DMS153 treated with DMSO at 0.1 percent for 48 hours (cell line): Measurements from ENCODE around the gene CDC42EP1.
"Not testable (repeated sequence)": the region's sequence is repeated elsewhere in the genome, so short reads cannot be mapped to it uniquely, and the experiment has no call there.

ENCODE experiments used
- DNase-seq: peaks from one replicate; lab custom pipeline; 2025; ENCODE audit not compliant: unreplicated experiment; lab: John Stamatoyannopoulos, UW

The CDC42EP1 gene

GRCh38 chr22:37559901-37560607 lies at the start of gene CDC42EP1:
Gene CDC42EP1, plus strand, starts transcription at chr22:37560480. Its CDS starts 5,870 bp downstream, at chr22:37566350.
- no peak for DNase-seq

GRCh38 chr22:37511395-37512104 lies 48.7 kb upstream of the CDC42EP1 start:
- DNase-seq, result no peak

GRCh38 chr22:37514526-37515051 lies 45.7 kb upstream of the CDC42EP1 start:
- no peak for DNase-seq

- no peak for DNase-seq
These were observed 44.4 kb upstream of the CDC42EP1 start for GRCh38 chr22:37515901-37516300.

- no peak for DNase-seq
These were observed 43.8 kb upstream of the CDC42EP1 start for GRCh38 chr22:37516456-37516855.

GRCh38 chr22:37517826-37518450 lies 42.3 kb upstream of the CDC42EP1 start:
- DNase-seq, result no peak

- DNase-seq, result no peak
These were observed 41.6 kb upstream of the CDC42EP1 start for GRCh38 chr22:37518509-37519267.

GRCh38 chr22:37519268-37520195 lies 40.7 kb upstream of the CDC42EP1 start, which contains the start of gene CARD10:
Gene CARD10, minus strand, starts transcription at chr22:37519415. Its CDS starts 215 bp downstream, at chr22:37519200.
- DNase-seq, result no peak

GRCh38 chr22:37520776-37521191 lies 39.5 kb upstream of the CDC42EP1 start:
- no peak for DNase-seq

- DNase-seq, result no peak
These were observed 39.0 kb upstream of the CDC42EP1 start for GRCh38 chr22:37521236-37521739.

- no peak for DNase-seq
These were observed 37.8 kb upstream of the CDC42EP1 start for GRCh38 chr22:37522482-37522881.

GRCh38 chr22:37525073-37525745 lies 35.1 kb upstream of the CDC42EP1 start:
- DNase-seq, result no peak

- DNase-seq, result no peak
These were observed 34.4 kb upstream of the CDC42EP1 start for GRCh38 chr22:37525746-37526350.

GRCh38 chr22:37526376-37526775 lies 33.9 kb upstream of the CDC42EP1 start:
- DNase-seq, result no peak

- DNase-seq, result not testable (repeated sequence)
These were observed 33.1 kb upstream of the CDC42EP1 start for GRCh38 chr22:37527081-37527752.

- DNase-seq, result not testable (repeated sequence)
These were observed 32.3 kb upstream of the CDC42EP1 start for GRCh38 chr22:37527952-37528351.

- peak; percentile 13 for DNase-seq
These were observed 30.5 kb upstream of the CDC42EP1 start for GRCh38 chr22:37529652-37530345.
